ENCODE measurements around the gene TVP23A.

The TVP23A gene

DNA sequence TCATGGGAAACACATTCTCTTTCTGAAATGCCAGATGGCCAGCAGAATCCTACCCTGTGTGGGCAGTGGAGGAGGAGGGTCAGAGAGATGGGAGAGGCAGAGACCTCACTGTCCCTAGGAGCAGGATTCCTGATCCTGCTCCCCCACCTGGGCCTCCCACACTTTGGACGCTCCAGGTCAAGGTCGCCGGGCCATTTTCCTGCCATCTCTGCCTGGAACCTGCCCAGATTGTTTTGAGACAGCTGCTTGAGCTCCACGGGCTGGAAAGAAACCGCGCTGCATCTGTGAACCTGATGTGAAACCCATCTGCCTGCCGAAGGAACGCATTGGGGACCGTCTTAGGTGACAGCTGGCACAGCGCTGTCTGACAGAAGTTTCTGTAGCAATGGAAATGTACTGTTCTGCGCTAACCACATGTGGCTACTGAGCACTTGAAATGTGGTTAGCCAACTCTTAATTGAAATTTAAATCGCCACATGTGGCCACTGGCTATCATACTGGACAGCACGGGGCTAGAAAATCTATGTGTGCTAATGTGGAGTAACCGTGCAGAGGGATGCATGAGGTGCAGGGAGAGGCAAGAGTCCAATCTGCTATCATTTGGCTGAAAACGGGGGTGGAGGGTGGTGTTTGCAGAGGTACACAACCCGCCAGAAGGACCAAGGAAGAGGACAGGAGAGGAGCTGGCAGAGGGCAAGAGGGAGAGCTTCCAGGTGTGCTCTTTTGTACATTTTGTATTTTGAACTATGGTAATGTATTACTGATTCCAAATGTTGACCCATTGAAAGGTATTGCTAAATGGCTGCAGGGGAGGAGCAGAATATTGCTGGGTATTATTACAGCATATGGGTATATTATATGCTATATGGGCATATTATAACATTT lies 90.3 kb downstream of the TVP23A start:
- TF ChIP-seq YY1 (IDR thresholded peaks at IDR 0.05; ENCODE audit: low read depth) (no peak), EP300 (IDR thresholded peaks at IDR 0.05; ENCODE audit: borderline replicate concordance) (no peak), EGR1 (IDR thresholded peaks at IDR 0.05) (no peak), CEBPB (IDR thresholded peaks at IDR 0.05) (no peak), CREB1 (IDR thresholded peaks at IDR 0.05; ENCODE audit: low read depth) (no peak), RAD21 (IDR thresholded peaks at IDR 0.05; ENCODE audit: low read depth) (no peak), ZBTB7A (IDR thresholded peaks at IDR 0.05; ENCODE audit: low read depth) (no peak)
- TF ChIP-seq, protein P1, sequence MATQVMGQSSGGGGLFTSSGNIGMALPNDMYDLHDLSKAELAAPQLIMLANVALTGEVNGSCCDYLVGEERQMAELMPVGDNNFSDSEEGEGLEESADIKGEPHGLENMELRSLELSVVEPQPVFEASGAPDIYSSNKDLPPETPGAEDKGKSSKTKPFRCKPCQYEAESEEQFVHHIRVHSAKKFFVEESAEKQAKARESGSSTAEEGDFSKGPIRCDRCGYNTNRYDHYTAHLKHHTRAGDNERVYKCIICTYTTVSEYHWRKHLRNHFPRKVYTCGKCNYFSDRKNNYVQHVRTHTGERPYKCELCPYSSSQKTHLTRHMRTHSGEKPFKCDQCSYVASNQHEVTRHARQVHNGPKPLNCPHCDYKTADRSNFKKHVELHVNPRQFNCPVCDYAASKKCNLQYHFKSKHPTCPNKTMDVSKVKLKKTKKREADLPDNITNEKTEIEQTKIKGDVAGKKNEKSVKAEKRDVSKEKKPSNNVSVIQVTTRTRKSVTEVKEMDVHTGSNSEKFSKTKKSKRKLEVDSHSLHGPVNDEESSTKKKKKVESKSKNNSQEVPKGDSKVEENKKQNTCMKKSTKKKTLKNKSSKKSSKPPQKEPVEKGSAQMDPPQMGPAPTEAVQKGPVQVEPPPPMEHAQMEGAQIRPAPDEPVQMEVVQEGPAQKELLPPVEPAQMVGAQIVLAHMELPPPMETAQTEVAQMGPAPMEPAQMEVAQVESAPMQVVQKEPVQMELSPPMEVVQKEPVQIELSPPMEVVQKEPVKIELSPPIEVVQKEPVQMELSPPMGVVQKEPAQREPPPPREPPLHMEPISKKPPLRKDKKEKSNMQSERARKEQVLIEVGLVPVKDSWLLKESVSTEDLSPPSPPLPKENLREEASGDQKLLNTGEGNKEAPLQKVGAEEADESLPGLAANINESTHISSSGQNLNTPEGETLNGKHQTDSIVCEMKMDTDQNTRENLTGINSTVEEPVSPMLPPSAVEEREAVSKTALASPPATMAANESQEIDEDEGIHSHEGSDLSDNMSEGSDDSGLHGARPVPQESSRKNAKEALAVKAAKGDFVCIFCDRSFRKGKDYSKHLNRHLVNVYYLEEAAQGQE (IDR thresholded peaks at IDR 0.05; ENCODE audit: low read depth): no peak
